ENCODE data around the gene NOX3.
"Not testable (repeated sequence)": the region's sequence is repeated elsewhere in the genome, so short reads cannot be mapped to it uniquely, and the experiment has no call there.

Gene NOX3

DNA sequence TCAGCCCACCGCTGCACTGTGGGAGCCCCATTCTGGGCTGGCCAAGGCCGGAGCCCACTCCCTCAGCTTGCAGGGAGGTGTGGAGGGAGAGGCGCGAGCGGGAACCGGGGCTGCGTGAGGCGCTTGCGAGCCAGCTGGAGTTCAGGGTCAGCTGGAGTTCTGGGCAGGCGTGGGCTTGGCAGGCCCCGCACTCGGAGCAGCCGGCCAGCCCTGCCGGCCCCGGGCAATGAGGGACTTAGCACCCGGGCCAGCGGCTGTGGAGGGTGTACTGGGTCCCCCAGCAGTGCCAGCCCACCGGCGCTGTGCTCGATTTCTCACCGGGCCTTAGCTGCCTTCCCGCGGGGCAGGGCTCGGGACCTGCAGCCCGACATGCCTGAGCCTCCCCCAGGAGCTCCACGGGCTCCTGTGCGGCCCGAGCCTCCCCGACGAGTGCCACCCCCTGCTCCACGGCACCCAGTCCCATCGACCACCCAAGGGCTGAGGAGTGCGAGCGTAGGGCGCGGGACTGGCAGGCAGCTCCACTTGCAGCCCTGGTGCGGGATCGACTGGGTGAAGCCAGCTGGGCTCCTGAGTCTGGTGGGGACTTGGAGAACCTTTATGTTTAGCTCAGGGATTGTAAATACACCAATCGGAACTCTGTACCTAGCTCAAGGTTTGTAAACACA lies 92.5 kb downstream of the NOX3 start:
- DNase-seq, result not testable (repeated sequence)

- no peak for DNase-seq
Measured at GRCh38 chr6:155354167-155354566, 101.5 kb downstream of the NOX3 start.

DNA sequence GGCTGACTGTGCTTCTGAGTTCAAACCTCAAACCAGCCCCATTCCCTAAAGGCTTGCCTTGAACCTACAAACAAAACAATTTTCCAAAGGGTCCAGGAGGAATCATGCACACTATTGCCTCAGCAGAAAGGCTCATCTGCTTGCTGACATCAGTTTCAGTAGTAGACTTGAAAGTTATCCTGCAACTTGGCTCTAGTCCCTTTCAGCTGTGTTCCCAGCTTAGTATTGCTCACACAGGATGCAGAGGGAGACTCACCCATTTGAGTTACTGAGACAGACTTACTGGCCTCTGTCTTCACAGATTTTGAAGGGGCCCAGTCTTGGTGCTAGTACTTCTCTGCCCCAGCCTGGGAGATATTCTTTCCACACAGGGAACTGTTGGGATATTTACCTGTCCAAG lies 102.8 kb downstream of the NOX3 start:
- DNase-seq, result no peak

- DNase-seq, result no peak
Measured at GRCh38 chr6:155352130-155352420, 103.6 kb downstream of the NOX3 start.

DNA sequence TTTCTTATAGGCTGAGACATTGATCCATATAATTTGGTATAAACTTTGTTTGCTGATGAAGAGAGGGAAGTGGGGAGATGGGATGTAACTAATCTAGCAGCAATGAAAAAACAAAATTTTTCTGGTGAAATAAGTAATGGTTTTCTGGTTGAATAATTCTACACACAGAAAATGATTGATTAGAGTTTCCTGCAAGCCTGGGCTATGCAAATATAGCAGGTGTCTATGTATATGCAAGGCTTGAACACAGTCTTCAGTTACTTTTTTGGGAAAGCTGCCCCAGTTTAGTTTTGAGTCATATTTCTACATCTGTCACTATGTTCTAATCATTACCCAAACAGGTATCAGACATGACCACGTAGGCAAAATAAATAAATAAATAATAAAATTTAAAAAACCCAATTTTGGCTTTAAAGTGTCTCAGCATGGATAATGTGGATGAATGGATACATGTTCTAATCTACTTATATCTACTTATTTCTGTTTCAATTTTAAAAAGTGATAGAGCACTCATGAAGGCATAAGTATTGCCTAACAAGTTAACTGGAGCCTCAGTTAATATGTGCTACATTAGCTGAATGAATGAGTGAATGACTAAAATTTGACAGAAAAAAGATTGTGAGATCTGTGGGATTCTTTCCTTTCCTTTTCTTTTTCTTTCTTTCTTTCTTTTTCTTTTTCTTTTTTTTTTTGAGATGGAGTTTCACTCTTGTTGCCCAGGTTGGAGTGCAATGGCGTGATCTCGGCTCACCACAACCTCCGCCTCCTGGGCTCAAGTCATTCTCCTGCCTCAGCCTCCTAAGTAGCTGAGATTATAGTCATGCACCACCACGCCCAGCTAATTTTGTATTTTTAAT lies 104.1 kb downstream of the NOX3 start:
- no peak for DNase-seq

DNA sequence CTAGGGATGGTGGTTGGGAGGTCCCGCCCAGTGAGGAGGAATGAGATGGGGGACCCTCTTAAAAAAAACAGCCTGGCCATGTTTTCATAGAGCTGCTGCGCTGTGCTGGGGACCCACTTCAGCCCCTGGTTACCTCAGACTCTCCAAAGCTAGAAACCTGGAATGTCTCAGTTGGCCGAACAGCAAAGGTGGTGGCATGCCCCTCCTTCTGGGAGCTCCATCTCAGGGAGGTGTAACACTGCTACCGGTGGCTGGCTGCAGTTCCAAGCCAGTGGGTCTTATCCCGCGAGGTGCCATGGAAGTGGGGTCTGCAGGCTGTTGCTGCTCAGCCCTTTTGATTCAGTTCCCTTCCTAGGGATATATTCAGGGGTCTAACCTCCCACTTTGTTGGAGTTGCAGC lies 105.7 kb downstream of the NOX3 start:
- no peak for DNase-seq

DNA sequence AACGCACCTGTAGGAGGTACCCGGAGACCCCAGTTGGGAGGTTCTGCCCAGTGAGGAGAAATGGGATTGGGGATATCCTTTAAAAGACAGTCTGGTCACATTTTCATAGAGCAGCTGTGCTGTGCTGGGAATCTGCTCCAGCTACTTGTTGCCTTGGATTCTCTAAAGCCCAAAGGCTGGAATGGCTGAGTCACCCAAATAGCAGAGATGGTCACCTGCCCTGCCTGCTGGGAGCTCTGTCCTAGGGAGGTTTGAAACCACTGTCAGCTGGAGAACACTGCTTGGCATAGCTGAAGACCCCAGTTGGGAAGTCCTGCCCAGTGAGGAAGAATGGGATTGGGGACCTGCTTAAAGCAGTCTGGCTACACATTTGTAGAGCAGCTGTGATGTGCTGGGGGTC lies 106.5 kb downstream of the NOX3 start:
- DNase-seq, result no peak

DNA sequence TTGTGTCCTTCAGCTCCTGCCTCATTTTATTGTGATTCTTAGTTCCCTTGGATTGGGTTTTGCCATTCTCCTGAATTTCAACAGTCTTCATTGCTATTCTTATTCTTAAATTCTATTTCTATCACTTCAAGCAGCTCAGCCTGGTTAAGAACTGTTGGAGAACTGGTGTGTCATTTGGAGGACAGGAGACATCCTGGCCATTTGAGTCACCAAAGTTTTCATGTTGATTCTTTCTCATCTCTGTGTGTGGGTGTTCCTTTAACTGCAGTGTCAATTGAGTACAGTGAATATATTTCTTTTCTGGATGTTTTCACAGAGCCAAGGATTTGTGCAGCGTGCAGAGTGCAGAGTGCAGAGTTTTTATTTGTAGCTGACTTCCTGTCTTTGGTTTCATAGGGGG lies 107.8 kb downstream of the NOX3 start:
- DNase-seq, result no peak

DNA sequence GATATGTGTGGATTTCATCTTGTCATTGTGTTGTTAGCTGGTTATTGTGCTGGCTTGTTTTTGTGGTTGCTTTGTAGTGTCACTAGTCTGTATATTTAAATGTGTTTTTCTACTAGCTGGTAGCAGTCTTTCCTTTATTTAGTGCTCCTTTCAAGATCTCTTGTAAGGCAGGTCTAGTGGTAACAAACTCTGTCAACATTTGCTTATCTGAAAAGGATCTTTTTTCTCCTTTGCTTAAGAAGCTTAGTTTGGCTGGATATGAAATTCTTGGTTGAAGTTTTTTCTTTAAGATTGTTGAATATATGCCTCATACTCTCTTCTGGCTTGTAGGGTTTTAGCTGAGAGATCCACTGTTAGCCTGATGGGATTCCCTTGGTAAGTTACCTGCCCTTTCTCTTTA lies 108.7 kb downstream of the NOX3 start:
- DNase-seq, result no peak
